Common myeloid progenitor, CD34-positive (primary cell): Measurements from ENCODE around the gene BNC2.

ENCODE experiments used
- CTCF ChIA-PET: fragments of 350-600 bp; sonication (Branson Sonifier 250); formaldehyde crosslinking; loops from one replicate; lab custom pipeline; 2021; ENCODE audit warnings: antibody characterized with exemption; lab: Charles Lee
- POLR2A ChIA-PET: fragments of 350-600 bp; sonication (Branson Sonifier 250); formaldehyde crosslinking; loops from one replicate; lab custom pipeline; 2021; ENCODE audit warnings: antibody characterized with exemption; lab: Charles Lee
- DNase-seq, 3 donors: peaks; one replicate each; pipeline versions ENCODE4 v3.0.0 to v3.0.0-alpha.2; 2013
- H3K27ac ChIP-seq, 2 experiments: 1 replicate in 1 of 2; 2 replicates in 1 of 2; pipeline ENCODE4 v1.7.0; 2013; ENCODE audit warnings: inconsistent platforms in 2 of 2, low read length in 2 of 2, mild to moderate bottlenecking in 2 of 2, low read depth in 1 of 2, moderate library complexity in 1 of 2; ENCODE audit not compliant: severe bottlenecking in 2 of 2, insufficient read depth in 1 of 2, poor library complexity in 1 of 2
- H3K27me3 ChIP-seq, 5 experiments: replicated peaks in 2 of 5; 1 replicate in 3 of 5; 2 replicates in 2 of 5; pipeline versions ENCODE4 v1.6.1 to v1.7.0; 2013; ENCODE audit warnings: low read length in 4 of 5, mild to moderate bottlenecking in 2 of 5, moderate library complexity in 2 of 5, inconsistent platforms in 1 of 5; ENCODE audit not compliant: insufficient read depth in 5 of 5, control insufficient read depth in 4 of 5
- H3K36me3 ChIP-seq, 4 experiments: 1 replicate in 2 of 4; 2 replicates in 2 of 4; pipeline versions ENCODE4 v1.6.1 to v1.7.0; 2013; ENCODE audit warnings: low read length in 3 of 4, control low read depth in 1 of 4, mild to moderate bottlenecking in 1 of 4; ENCODE audit not compliant: control insufficient read depth in 4 of 4, insufficient read depth in 4 of 4
- H3K4me1 ChIP-seq, 4 experiments: 1 replicate in 3 of 4; 2 replicates in 1 of 4; pipeline versions ENCODE4 v1.6.1 to v1.7.1; 2013; ENCODE audit warnings: low read length in 3 of 4, mild to moderate bottlenecking in 3 of 4, control low read depth in 1 of 4, inconsistent platforms in 1 of 4, moderate library complexity in 1 of 4; ENCODE audit not compliant: control insufficient read depth in 4 of 4, insufficient read depth in 4 of 4; ENCODE audit errors: control extremely low read depth in 1 of 4
- H3K4me3 ChIP-seq, 7 experiments: 1 replicate in 4 of 7; 2 replicates in 3 of 7; pipeline versions ENCODE4 v1.5.1 to v1.7.0; 2013; ENCODE audit warnings: mild to moderate bottlenecking in 7 of 7, low read length in 6 of 7, moderate library complexity in 6 of 7, inconsistent platforms in 2 of 7, low read depth in 2 of 7, control low read depth in 1 of 7; ENCODE audit not compliant: insufficient read depth in 4 of 7, control insufficient read depth in 1 of 7; ENCODE audit errors: extremely low read depth in 1 of 7
- H3K9me3 ChIP-seq, 5 experiments: 1 replicate in 4 of 5; 2 replicates in 1 of 5; pipeline versions ENCODE4 v1.6.1 to v1.7.1; 2013; ENCODE audit warnings: low read length in 4 of 5, mild to moderate bottlenecking in 2 of 5, inconsistent platforms in 1 of 5, low read depth in 1 of 5, moderate library complexity in 1 of 5; ENCODE audit not compliant: control insufficient read depth in 4 of 5, insufficient read depth in 2 of 5; ENCODE audit errors: control extremely low read depth in 1 of 5
- WGBS: methylation state at CpG from one replicate; pipeline ENCODE4 v1.1.5; 2013; ENCODE audit not compliant: insufficient coverage; 5-methylcytosine and 5-hydroxymethylcytosine counted together

BNC2 gene

DNA sequence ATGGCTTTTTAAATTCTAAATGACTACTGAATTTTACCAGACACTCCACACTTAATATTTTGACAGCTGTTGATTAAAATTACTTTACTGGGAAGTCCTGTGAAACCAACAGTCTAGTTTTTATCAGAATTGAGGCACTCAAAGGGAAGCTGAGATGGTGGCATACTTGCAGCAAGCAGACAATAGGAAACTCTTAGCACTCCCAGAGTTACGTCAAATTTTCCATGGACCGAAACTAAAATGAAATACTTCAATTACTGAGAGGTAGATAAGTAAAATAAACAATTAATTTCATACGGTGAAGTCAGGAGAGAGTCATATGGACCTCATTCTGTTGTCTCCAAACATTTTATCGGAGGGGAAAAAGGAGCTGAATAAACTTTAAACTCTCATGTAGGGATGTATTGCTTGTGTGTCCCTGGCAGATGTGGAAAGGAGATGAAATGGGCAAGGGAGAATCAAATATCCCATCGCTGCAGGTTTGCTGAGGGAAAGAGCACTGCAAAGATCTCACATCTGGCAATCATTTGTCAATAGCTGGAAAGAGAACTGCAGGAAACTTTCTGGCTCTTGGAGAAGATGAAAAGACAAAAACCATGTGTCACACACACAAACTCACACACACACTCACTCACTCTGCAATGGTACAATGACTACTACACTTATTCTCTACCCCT lies 189.4 kb downstream of the BNC2 start:
- ChIA-PET POLR2A (no interaction called here), CTCF (no interaction called here)
- Histone ChIP-seq H3K4me3 (no peak overlapping the region), H3K27ac (no peak overlapping the region), H3K4me1 (no peaks in the 10 kb centered on the region), H3K9me3 (no peaks in the 10 kb centered on the region), H3K27me3 (peaks cover 0 to 6% (median 0%) of the 10 kb centered on the region in 5 experiments), H3K36me3 (no peaks in the 10 kb centered on the region)
- no peak for DNase-seq
- 93% methylated on average over 4 of the region's 5 CpGs for WGBS

DNA sequence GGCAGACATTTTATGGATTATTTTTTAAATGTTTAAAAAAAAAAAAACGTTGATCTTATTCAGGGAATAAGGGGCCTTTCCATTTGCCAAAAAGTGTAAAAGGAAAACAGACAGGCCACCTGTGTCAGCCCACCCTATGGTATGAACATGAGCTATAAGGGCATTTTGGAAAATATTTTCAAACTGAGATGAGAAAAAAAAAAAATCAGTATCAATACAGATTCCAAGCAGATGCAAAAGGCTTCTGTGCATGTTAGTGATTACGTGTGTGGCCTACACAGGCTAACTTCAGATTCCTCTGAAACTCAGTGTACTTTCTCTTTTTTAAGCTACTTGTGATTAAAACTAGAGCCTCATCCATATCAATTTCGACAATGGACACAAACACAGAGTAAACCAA lies 189.9 kb downstream of the BNC2 start:
- Histone ChIP-seq H3K9me3 (no peaks in the 10 kb centered on the region), H3K27ac (no peak overlapping the region), H3K36me3 (no peaks in the 10 kb centered on the region), H3K27me3 (peaks cover 0 to 6% (median 0%) of the 10 kb centered on the region in 5 experiments), H3K4me3 (no peak overlapping the region), H3K4me1 (no peaks in the 10 kb centered on the region)
- WGBS, result 100% methylated on average over 3 of the region's 3 CpGs
- ChIA-PET POLR2A (no interaction called here), CTCF (no interaction called here)
- DNase-seq, result no peak

DNA sequence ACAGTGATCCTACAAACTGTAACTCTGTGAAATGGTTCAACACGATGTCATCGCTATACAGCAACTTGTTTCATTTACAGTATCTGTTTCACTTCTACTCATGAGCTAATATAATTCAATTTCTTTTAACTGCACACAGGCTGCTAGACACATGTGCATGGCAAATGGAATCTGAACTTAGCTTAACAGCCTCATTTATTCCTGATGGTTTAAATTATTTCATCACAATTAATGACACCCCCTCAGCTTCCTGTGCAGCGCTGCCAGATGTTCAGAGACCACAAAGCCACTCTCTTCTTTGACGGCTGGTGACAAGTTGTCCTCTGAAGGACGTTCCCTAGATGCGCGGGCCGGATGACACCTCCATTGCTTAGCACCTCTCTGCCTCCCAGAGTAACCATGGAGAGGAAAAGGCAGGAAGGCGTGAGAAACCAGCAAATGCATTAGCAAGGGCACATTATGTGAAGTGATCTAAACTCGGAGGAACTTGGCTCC lies 191.1 kb downstream of the BNC2 start:
- H3K4me1 ChIP-seq, result no peaks in the 10 kb centered on the region
- ChIA-PET POLR2A (no interaction called here), CTCF (no interaction called here)
- H3K27ac ChIP-seq, result no peak overlapping the region
- 71% methylated on average over 10 of the region's 10 CpGs for WGBS
- H3K4me3 ChIP-seq, result no peak overlapping the region
- H3K27me3 ChIP-seq, result peaks cover 0 to 3% (median 0%) of the 10 kb centered on the region in 5 experiments
- no peaks in the 10 kb centered on the region for H3K36me3 ChIP-seq
- DNase-seq, result peak in 2 of 3 donors; percentile 10 to 12
- H3K9me3 ChIP-seq, result no peaks in the 10 kb centered on the region

DNA sequence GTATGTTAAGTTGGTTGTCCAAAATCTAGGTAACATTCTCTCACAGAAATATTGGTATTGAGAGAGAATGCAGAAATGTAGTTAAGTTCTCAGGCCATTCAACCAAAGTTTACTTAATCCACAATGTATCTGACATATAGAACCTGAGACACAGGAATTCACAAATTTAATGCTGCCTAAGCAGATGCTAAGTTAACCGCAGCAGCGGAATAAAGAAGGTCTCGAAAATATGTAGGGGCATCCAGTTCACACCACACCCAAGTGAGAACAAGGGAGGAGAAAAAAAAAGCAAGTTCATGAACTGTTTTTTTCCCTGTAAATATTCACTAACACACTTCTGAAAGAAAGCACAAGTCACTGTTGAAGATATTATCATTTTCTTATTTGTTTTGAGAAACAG lies 194.0 kb downstream of the BNC2 start:
- ChIA-PET POLR2A (no interaction called here), CTCF (interaction anchor here (0.9 kb wide), 1 partner anchor 10 kb away, joined by 3 read pairs; no protein-coding TSS in a partner anchor)
- 92% methylated on average over 2 of the region's 3 CpGs for WGBS

DNA sequence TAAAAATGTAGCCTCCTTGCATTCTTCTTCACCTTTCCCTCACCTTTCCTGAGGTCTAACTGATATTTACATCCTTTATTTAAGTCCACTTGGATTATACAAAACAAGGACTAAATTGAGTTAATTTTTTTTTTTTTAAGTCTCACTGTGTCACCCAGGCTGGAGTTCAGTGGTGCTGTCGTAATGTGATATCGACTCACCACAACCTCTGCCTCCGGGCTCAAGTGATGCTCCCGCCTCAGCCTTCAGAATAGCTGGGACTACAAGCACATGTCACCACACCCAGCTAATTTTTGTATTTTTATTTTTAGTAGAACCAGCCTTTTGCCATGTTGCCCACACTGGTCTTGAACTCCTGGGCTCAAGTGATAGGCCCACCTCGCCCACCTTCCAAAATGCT lies 195.3 kb downstream of the BNC2 start:
- H3K9me3 ChIP-seq, result no peaks in the 10 kb centered on the region
- POLR2A ChIA-PET, result no interaction called here
- H3K36me3 ChIP-seq, result no peaks in the 10 kb centered on the region
- no peak overlapping the region for H3K4me3 ChIP-seq
- no peak for DNase-seq
- H3K27me3 ChIP-seq, result peaks cover 0 to 3% (median 0%) of the 10 kb centered on the region in 5 experiments
- H3K27ac ChIP-seq, result no peak overlapping the region
- 97% methylated on average over 4 of the region's 5 CpGs for WGBS
- CTCF ChIA-PET, result no interaction called here
- no peaks in the 10 kb centered on the region for H3K4me1 ChIP-seq

More for the DNA sequence above, 194.0 kb downstream of the BNC2 start:
- DNase-seq, result no peak
- Histone ChIP-seq H3K27me3 (peaks cover 0 to 3% (median 0%) of the 10 kb centered on the region in 5 experiments), H3K36me3 (no peaks in the 10 kb centered on the region), H3K4me3 (no peak overlapping the region), H3K27ac (no peak overlapping the region), H3K4me1 (no peaks in the 10 kb centered on the region), H3K9me3 (no peaks in the 10 kb centered on the region)

DNA sequence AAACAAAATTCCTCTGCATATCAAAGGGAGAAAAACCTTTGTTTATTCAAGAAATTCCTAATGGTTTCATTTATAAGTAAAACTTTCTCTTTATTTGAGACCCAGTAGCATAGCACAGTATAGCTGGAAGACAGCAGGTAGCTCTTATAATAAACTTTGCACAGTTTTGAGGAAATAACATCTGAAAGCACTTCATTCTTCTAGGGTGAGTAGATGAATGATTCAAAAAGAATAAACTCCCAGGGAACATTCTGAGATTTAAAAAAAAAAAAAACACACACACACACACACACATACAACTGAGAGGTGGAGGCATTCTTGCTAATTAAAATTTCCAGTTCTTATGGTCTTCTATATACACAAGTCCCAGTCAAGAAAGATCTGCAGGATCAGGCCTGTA lies 197.3 kb downstream of the BNC2 start:
- CTCF ChIA-PET, result no interaction called here
- no peak for DNase-seq
- POLR2A ChIA-PET, result no interaction called here
- Histone ChIP-seq H3K27me3 (no peaks in the 10 kb centered on the region), H3K4me3 (no peak overlapping the region), H3K36me3 (no peaks in the 10 kb centered on the region), H3K4me1 (no peaks in the 10 kb centered on the region), H3K9me3 (no peaks in the 10 kb centered on the region), H3K27ac (no peak overlapping the region)

DNA sequence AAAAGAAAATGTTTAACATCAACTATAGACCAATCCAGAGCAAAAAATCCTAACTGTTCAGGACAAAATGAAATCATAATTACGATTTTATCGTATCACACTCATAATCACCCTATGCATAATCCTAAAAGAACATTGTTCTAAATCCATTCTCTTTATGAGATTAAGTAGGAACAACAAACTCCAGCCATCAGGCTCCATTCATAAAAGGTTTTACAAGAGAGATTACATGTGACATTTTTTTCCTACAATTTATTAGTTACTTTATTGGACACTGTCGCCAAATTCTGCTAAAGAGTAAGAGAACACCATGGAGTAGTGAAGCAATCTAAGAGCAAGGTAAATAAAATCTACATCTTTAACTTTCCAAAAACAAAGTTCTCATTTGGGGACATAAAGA lies 198.0 kb downstream of the BNC2 start:
- Histone ChIP-seq H3K4me3 (no peak overlapping the region), H3K36me3 (no peaks in the 10 kb centered on the region), H3K9me3 (no peaks in the 10 kb centered on the region), H3K4me1 (no peaks in the 10 kb centered on the region), H3K27me3 (no peaks in the 10 kb centered on the region), H3K27ac (no peak overlapping the region)
- no peak for DNase-seq
- ChIA-PET CTCF (no interaction called here), POLR2A (no interaction called here)
- 94% methylated on average over 2 of the region's 3 CpGs for WGBS
